Measurements from ENCODE around the gene MVD. TPM values are rescaled to one million over a fixed set of nuclear protein-coding genes. Genes with fewer than 3 reads are reported as not detected.

MVD gene
- total RNA-seq, 1 experiment from 2014 or later = 141 TPM

DNA sequence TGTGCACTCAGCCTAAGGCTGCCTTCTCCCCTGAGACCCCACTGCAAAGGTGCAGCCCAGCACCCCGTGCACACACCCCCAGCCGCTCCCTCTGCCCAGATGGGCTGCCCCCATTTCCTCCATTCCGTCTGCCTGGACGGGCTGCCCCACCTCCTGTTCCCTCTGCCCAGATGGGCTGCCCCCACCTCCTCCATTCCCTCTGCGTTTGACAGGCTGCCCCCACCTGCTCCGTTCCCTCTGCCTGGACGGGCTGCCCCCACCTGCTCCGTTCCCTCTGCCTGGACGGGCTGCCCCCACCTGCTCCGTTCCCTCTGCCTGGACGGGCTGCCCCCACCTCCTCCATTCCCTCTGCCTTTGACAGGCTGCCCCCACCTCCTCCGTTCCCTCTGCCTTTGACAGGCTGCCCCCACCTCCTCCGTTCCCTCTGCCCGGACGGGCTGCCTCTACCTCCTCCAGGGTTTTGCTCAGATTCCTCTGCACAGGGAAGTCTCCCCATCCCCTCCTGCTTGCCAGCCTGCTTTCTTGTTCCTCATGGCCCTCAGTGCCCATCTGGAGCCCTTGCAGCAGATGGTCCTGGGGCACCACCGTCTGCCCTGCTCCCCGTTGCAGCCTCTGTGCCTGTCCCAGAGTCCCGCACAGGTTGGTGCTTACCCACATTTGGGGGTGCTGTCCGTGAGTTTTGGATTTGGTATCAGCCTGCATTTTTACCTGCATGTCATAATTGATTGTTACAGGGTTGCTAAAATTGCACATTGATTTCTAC is 47.9 kb downstream of the MVD start:
- Mint-ChIP-seq H3K4me3 (ENCODE audit: unreplicated experiment) (no peak overlapping the region), H3K9me3 (ENCODE audit: unreplicated experiment) (no peaks in the 10 kb centered on the region), H3K27me3 (ENCODE audit: insufficient read depth, unreplicated experiment) (no peaks in the 10 kb centered on the region), H3K27ac (ENCODE audit: unreplicated experiment) (no peak overlapping the region), H3K36me3 (ENCODE audit: insufficient read depth, unreplicated experiment) (peaks cover 75% of the 10 kb centered on the region), H3K4me1 (ENCODE audit: low read depth, unreplicated experiment) (peaks cover 27% of the 10 kb centered on the region)
- Histone ChIP-seq H3K4me3 (ENCODE audit: low read depth, low read length) (no peak overlapping the region), H3K27me3 (replicated peaks; ENCODE audit: control insufficient read depth, insufficient read depth, low read length) (no peaks in the 10 kb centered on the region), H3K4me1 (peaks cover 10% of the 10 kb centered on the region; the same call in 1 of the 2 replicates), H3K36me3 (ENCODE audit: control insufficient read depth, insufficient read depth, low read length) (peaks cover 7% of the 10 kb centered on the region), H3K9me3 (no peaks in the 10 kb centered on the region)
- ChIA-PET CTCF (no interaction called here), POLR2A (no interaction called here)
- TF ChIP-seq CTCF (IDR thresholded peaks at IDR 0.05; ENCODE audit: insufficient read depth in 1 of 2, low read depth in 1 of 2, low read length in 1 of 2, severe bottlenecking in 1 of 2, unreplicated experiment in 1 of 2) = no peak
- no TSS peak for BruUV-seq (replicated peaks)
- intact Hi-C loops (cut with micrococcal nuclease; ENCODE audit: unreplicated experiment) = no loop called here
- DNase-seq = no peak

GRCh38 chr16:88613911-88614817 is 48.7 kb downstream of the MVD start:
- intact Hi-C loops (cut with micrococcal nuclease; ENCODE audit: unreplicated experiment) = no loop called here
- POLR2A ChIA-PET = no interaction called here
- no peaks in the 10 kb centered on the region for H3K9me3 ChIP-seq
- TF ChIP-seq CTCF (IDR thresholded peaks at IDR 0.05; ENCODE audit: insufficient read depth in 1 of 2, low read depth in 1 of 2, low read length in 1 of 2, severe bottlenecking in 1 of 2, unreplicated experiment in 1 of 2) = no peak
- Mint-ChIP-seq H3K9me3 (ENCODE audit: unreplicated experiment) (no peaks in the 10 kb centered on the region), H3K4me3 (ENCODE audit: unreplicated experiment) (no peak overlapping the region), H3K36me3 (ENCODE audit: insufficient read depth, unreplicated experiment) (peaks cover 72% of the 10 kb centered on the region), H3K27me3 (ENCODE audit: insufficient read depth, unreplicated experiment) (no peaks in the 10 kb centered on the region), H3K4me1 (ENCODE audit: low read depth, unreplicated experiment) (peaks cover 27% of the 10 kb centered on the region), H3K27ac (ENCODE audit: unreplicated experiment) (no peak overlapping the region)
- CTCF ChIA-PET = no interaction called here
- no peak overlapping the region for H3K4me3 ChIP-seq (ENCODE audit: low read depth, low read length)
- peaks cover 10% of the 10 kb centered on the region; the same call in 1 of the 2 replicates for H3K4me1 ChIP-seq
- no TSS peak for BruUV-seq (replicated peaks)
- peaks cover 2% of the 10 kb centered on the region; the same call in 1 of the 2 replicates for H3K36me3 ChIP-seq (ENCODE audit: control insufficient read depth, insufficient read depth, low read length)
- no peaks in the 10 kb centered on the region for H3K27me3 ChIP-seq (replicated peaks; ENCODE audit: control insufficient read depth, insufficient read depth, low read length)
- no peak for DNase-seq

DNA sequence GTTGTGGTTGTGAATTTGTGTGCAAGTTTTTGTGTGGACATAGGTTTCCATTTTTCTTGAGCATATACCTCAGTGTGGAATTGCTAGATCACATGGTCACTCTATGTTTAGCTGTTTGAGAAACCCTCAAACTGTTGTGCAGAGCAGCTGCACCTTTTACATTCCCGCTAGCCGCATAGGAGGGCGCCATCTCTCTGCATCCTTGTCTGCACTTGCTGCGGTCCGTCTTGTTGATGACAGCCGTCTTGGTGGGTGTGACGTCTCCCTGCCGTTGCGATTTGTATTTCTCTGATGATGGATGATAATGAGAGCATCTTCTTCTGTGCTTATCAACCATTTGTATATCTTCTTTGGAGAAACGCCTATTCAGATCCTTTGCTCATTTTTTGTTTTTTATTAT is 49.6 kb downstream of the MVD start:
- no peaks in the 10 kb centered on the region for H3K27me3 Mint-ChIP-seq (ENCODE audit: insufficient read depth, unreplicated experiment)

More for the DNA sequence above, 49.6 kb downstream of the MVD start:
- intact Hi-C loops (cut with micrococcal nuclease; ENCODE audit: unreplicated experiment) = no loop called here
- H3K4me1 Mint-ChIP-seq (ENCODE audit: low read depth, unreplicated experiment) = peaks cover 23% of the 10 kb centered on the region
- Histone ChIP-seq H3K27me3 (replicated peaks; ENCODE audit: control insufficient read depth, insufficient read depth, low read length) (no peaks in the 10 kb centered on the region), H3K9me3 (no peaks in the 10 kb centered on the region), H3K4me1 (peaks cover 8% of the 10 kb centered on the region; the same call in 1 of the 2 replicates), H3K36me3 (ENCODE audit: control insufficient read depth, insufficient read depth, low read length) (peaks cover 2% of the 10 kb centered on the region; the same call in 1 of the 2 replicates), H3K4me3 (ENCODE audit: low read depth, low read length) (no peak overlapping the region)
- CTCF ChIA-PET = no interaction called here
- TF ChIP-seq CTCF (IDR thresholded peaks at IDR 0.05; ENCODE audit: insufficient read depth in 1 of 2, low read depth in 1 of 2, low read length in 1 of 2, severe bottlenecking in 1 of 2, unreplicated experiment in 1 of 2) = no peak
- no TSS peak for BruUV-seq (replicated peaks)
- DNase-seq = no peak
- H3K27ac Mint-ChIP-seq (ENCODE audit: unreplicated experiment) = no peak overlapping the region
- H3K4me3 Mint-ChIP-seq (ENCODE audit: unreplicated experiment) = no peak overlapping the region
- peaks cover 72% of the 10 kb centered on the region for H3K36me3 Mint-ChIP-seq (ENCODE audit: insufficient read depth, unreplicated experiment)
- H3K9me3 Mint-ChIP-seq (ENCODE audit: unreplicated experiment) = no peaks in the 10 kb centered on the region
- POLR2A ChIA-PET = no interaction called here

Measured in Caco-2 (cell line).